Measurements from ENCODE around the gene IL20RA. TPM values are rescaled to one million over a fixed set of nuclear protein-coding genes. Genes with fewer than 3 reads are reported as not detected.

IL20RA gene
- polyA plus RNA-seq, 1 experiment = not detected

GRCh38 chr6:137087902-137088301, 43.1 kb upstream of the IL20RA start:
- peaks cover 6% of the 10 kb centered on the region for H3K27me3 ChIP-seq (ENCODE audit: control insufficient read depth, insufficient read depth, low read length)
- ChIA-PET CTCF (interaction anchor here (1.3 to 2.1 kb wide), 2 partner anchors 11 to 226 kb away, joined by 7 to 11 read pairs; no protein-coding TSS in a partner anchor), POLR2A (no interaction called here)
- no peak for TF ChIP-seq CTCF (IDR thresholded peaks at IDR 0.05; ENCODE audit: low read depth, low read length)
- H3K9me3 ChIP-seq (ENCODE audit: control insufficient read depth, insufficient read depth, low read length) = no peaks in the 10 kb centered on the region
- no peak overlapping the region for H3K4me3 ChIP-seq (ENCODE audit: low read depth, low read length)
- no peak overlapping the region for H3K27ac ChIP-seq (ENCODE audit: low read depth, low read length)
- DNase-seq (ENCODE audit: low read depth, low spot score) = no peak

- no peak for DNase-seq (ENCODE audit: low read depth, low spot score)
- H3K27ac ChIP-seq (ENCODE audit: low read depth, low read length) = no peak overlapping the region
- peaks cover 6% of the 10 kb centered on the region for H3K27me3 ChIP-seq (ENCODE audit: control insufficient read depth, insufficient read depth, low read length)
- ChIA-PET POLR2A (no interaction called here), CTCF (interaction anchor here (0.6 to 2.4 kb wide), 2 partner anchors 9 to 10 kb away, joined by 3 to 21 read pairs; no protein-coding TSS in a partner anchor)
- H3K4me3 ChIP-seq (ENCODE audit: low read depth, low read length) = no peak overlapping the region
- no peak for TF ChIP-seq CTCF (IDR thresholded peaks at IDR 0.05; ENCODE audit: low read depth, low read length)
- H3K9me3 ChIP-seq (ENCODE audit: control insufficient read depth, insufficient read depth, low read length) = no peaks in the 10 kb centered on the region
Observed at GRCh38 chr6:137086031-137086430, 41.3 kb upstream of the IL20RA start.

- H3K27ac ChIP-seq (ENCODE audit: low read depth, low read length) = no peak overlapping the region
- no peak overlapping the region for H3K4me3 ChIP-seq (ENCODE audit: low read depth, low read length)
- TF ChIP-seq CTCF (IDR thresholded peaks at IDR 0.05; ENCODE audit: low read depth, low read length) = no peak
- H3K27me3 ChIP-seq (ENCODE audit: control insufficient read depth, insufficient read depth, low read length) = peaks cover 9% of the 10 kb centered on the region
- CTCF ChIA-PET = interaction anchor here (1.7 to 2.4 kb wide), 2 partner anchors 10 to 557 kb away, joined by 3 to 21 read pairs; no protein-coding TSS in a partner anchor
- DNase-seq (ENCODE audit: low read depth, low spot score) = no peak
- POLR2A ChIA-PET = no interaction called here
- no peaks in the 10 kb centered on the region for H3K9me3 ChIP-seq (ENCODE audit: control insufficient read depth, insufficient read depth, low read length)
Observed at GRCh38 chr6:137084865-137085617, 40.3 kb upstream of the IL20RA start.

GRCh38 chr6:137084090-137084489, 39.3 kb upstream of the IL20RA start:
- POLR2A ChIA-PET = no interaction called here
- CTCF ChIA-PET = interaction anchor here (1.7 to 1.9 kb wide), 2 partner anchors 10 to 558 kb away, joined by 3 to 7 read pairs; no protein-coding TSS in a partner anchor
- H3K27ac ChIP-seq (ENCODE audit: low read depth, low read length) = no peak overlapping the region
- H3K27me3 ChIP-seq (ENCODE audit: control insufficient read depth, insufficient read depth, low read length) = peaks cover 9% of the 10 kb centered on the region
- H3K4me3 ChIP-seq (ENCODE audit: low read depth, low read length) = no peak overlapping the region
- no peak for DNase-seq (ENCODE audit: low read depth, low spot score)
- H3K9me3 ChIP-seq (ENCODE audit: control insufficient read depth, insufficient read depth, low read length) = no peaks in the 10 kb centered on the region
- no peak for TF ChIP-seq CTCF (IDR thresholded peaks at IDR 0.05; ENCODE audit: low read depth, low read length)

- Histone ChIP-seq H3K27ac (ENCODE audit: low read depth, low read length) (no peak overlapping the region), H3K4me3 (ENCODE audit: low read depth, low read length) (no peak overlapping the region), H3K27me3 (ENCODE audit: control insufficient read depth, insufficient read depth, low read length) (peaks cover 5% of the 10 kb centered on the region), H3K9me3 (ENCODE audit: control insufficient read depth, insufficient read depth, low read length) (no peaks in the 10 kb centered on the region)
- ChIA-PET CTCF (interaction anchor here (1.1 kb wide), 1 partner anchor 12 kb away, joined by 3 read pairs; no protein-coding TSS in a partner anchor), POLR2A (no interaction called here)
- TF ChIP-seq CTCF (IDR thresholded peaks at IDR 0.05; ENCODE audit: low read depth, low read length) = no peak
- no peak for DNase-seq (ENCODE audit: low read depth, low spot score)
Observed at GRCh38 chr6:137081997-137082396, 37.2 kb upstream of the IL20RA start.
